Measurements from ENCODE around the gene ANAPC5. TPM values are rescaled to one million over a fixed set of nuclear protein-coding genes. Genes with fewer than 3 reads are reported as not detected.

The ANAPC5 gene
- total RNA-seq, 1 donor from 2014 or later, result 69.7 TPM

- DNase-seq (ENCODE audit: low spot score), result no peak
Measured at GRCh38 chr12:121365416-121366062, 13.3 kb upstream of the ANAPC5 start.

- DNase-seq (ENCODE audit: low spot score), result no peak
Measured at GRCh38 chr12:121364683-121365121, 12.5 kb upstream of the ANAPC5 start.

- DNase-seq (ENCODE audit: low spot score), result no peak
Measured at GRCh38 chr12:121358073-121358472, 5.9 kb upstream of the ANAPC5 start.

- no peak for DNase-seq (ENCODE audit: low spot score)
Measured at GRCh38 chr12:121357331-121357730, 5.1 kb upstream of the ANAPC5 start.

GRCh38 chr12:121356657-121357056 is 4.4 kb upstream of the ANAPC5 start:
- DNase-seq (ENCODE audit: low spot score), result no peak

- no peak for DNase-seq (ENCODE audit: low spot score)
Measured at GRCh38 chr12:121355818-121356217, 3.6 kb upstream of the ANAPC5 start.

GRCh38 chr12:121352682-121353018 is 439 bp upstream of the ANAPC5 start:
- DNase-seq (ENCODE audit: low spot score), result no peak

- no peak for DNase-seq (ENCODE audit: low spot score)
Measured at GRCh38 chr12:121346747-121347146, 5.5 kb downstream of the ANAPC5 start.

- no peak for DNase-seq (ENCODE audit: low spot score)
Measured at GRCh38 chr12:121345151-121345815, 6.9 kb downstream of the ANAPC5 start.

- no peak for DNase-seq (ENCODE audit: low spot score)
Measured at GRCh38 chr12:121344506-121344905, 7.7 kb downstream of the ANAPC5 start.

GRCh38 chr12:121337416-121337815 is 14.8 kb downstream of the ANAPC5 start:
- DNase-seq (ENCODE audit: low spot score), result no peak

- peak; percentile 23 for DNase-seq (ENCODE audit: low spot score)
Measured at GRCh38 chr12:121334513-121335343, 17.5 kb downstream of the ANAPC5 start.

- DNase-seq (ENCODE audit: low spot score), result no peak
Measured at GRCh38 chr12:121333747-121334146, 18.5 kb downstream of the ANAPC5 start.

GRCh38 chr12:121331248-121331647 is 21.0 kb downstream of the ANAPC5 start:
- DNase-seq (ENCODE audit: low spot score), result no peak

- no peak for DNase-seq (ENCODE audit: low spot score)
Measured at GRCh38 chr12:121330692-121331091, 21.5 kb downstream of the ANAPC5 start.

GRCh38 chr12:121330195-121330594 is 22.0 kb downstream of the ANAPC5 start:
- no peak for DNase-seq (ENCODE audit: low spot score)

- DNase-seq (ENCODE audit: low spot score), result no peak
Measured at GRCh38 chr12:121328620-121329019, 23.6 kb downstream of the ANAPC5 start.

- DNase-seq (ENCODE audit: low spot score), result no peak
Measured at GRCh38 chr12:121326996-121327674, 25.1 kb downstream of the ANAPC5 start.

GRCh38 chr12:121325922-121326396 is 26.3 kb downstream of the ANAPC5 start:
- no peak for DNase-seq (ENCODE audit: low spot score)

GRCh38 chr12:121323908-121324307 is 28.3 kb downstream of the ANAPC5 start:
- DNase-seq (ENCODE audit: low spot score), result no peak

- no peak for DNase-seq (ENCODE audit: low spot score)
Measured at GRCh38 chr12:121318121-121318520, 34.1 kb downstream of the ANAPC5 start.

GRCh38 chr12:121314431-121314830 is 37.8 kb downstream of the ANAPC5 start:
- no peak for DNase-seq (ENCODE audit: low spot score)

Data from mucosa of gallbladder (tissue), 1 donor.